CD4-positive, alpha-beta T cell (primary cell): ENCODE results near the gene TTL. TPM values are rescaled to one million over a fixed set of nuclear protein-coding genes. Genes with fewer than 3 reads are reported as not detected.

ENCODE experiments used
- ATAC-seq: fragments of 200-7000 bp; cut with Tn5 transposase; one replicate; pipeline ENCODE4 v1.10.0; 2022; ENCODE audit warnings: mild to moderate bottlenecking; ENCODE audit not compliant: poor library complexity
- CTCF ChIA-PET: fragments of 350-600 bp; sonication (Branson Sonifier 250); formaldehyde crosslinking; loops from one replicate; lab custom pipeline; 2021; ENCODE audit warnings: antibody characterized with exemption, inconsistent platforms; lab: Charles Lee
- POLR2A ChIA-PET: fragments of 350-600 bp; sonication (Branson Sonifier 250); formaldehyde crosslinking; loops from one replicate; lab custom pipeline; 2021; ENCODE audit warnings: antibody characterized with exemption, inconsistent platforms; lab: Charles Lee
- DNase-seq, 14 experiments: peaks; one replicate each; pipeline ENCODE4 v3.0.0-alpha.2; 2013 to 2020; ENCODE audit warnings: mixed read lengths in 2 of 14
- H3K27ac ChIP-seq, 2 donors: one replicate each; pipeline versions ENCODE4 v1.5.1 to v1.7.0; 2013; ENCODE audit warnings: low read length in 2 of 2, low read depth in 1 of 2, mild to moderate bottlenecking in 1 of 2
- H3K27me3 ChIP-seq, 2 experiments: 1 replicate in 1 of 2; 2 replicates in 1 of 2; pipeline versions ENCODE4 v1.6.1 to v1.7.0; 2013; ENCODE audit warnings: low read length in 2 of 2, control low read depth in 1 of 2, mild to moderate bottlenecking in 1 of 2, moderate library complexity in 1 of 2; ENCODE audit not compliant: insufficient read depth in 2 of 2, control insufficient read depth in 1 of 2
- H3K36me3 ChIP-seq: one replicate; pipeline ENCODE4 v1.6.1; 2013; ENCODE audit warnings: low read length, control low read depth; ENCODE audit not compliant: insufficient read depth
- H3K4me1 ChIP-seq: one replicate; pipeline ENCODE4 v1.6.1; 2013; ENCODE audit warnings: low read length, control low read depth; ENCODE audit not compliant: insufficient read depth
- H3K4me3 ChIP-seq: one replicate; pipeline ENCODE4 v1.5.1; 2013; ENCODE audit warnings: mild to moderate bottlenecking, low read length, moderate library complexity
- H3K9me3 ChIP-seq, 2 experiments: 1 replicate in 1 of 2; 2 replicates in 1 of 2; pipeline versions ENCODE4 v1.6.1 to v1.7.0; 2013; ENCODE audit warnings: low read length in 2 of 2, mild to moderate bottlenecking in 2 of 2, control low read depth in 1 of 2, moderate library complexity in 1 of 2; ENCODE audit not compliant: control insufficient read depth in 1 of 2, insufficient read depth in 1 of 2
- H3K27ac Mint-ChIP-seq: one replicate; pipeline ENCODE4 v1.8.0; 2020; ENCODE audit warnings: mixed read lengths
- H3K27me3 Mint-ChIP-seq: one replicate; pipeline ENCODE4 v1.8.0; 2021; ENCODE audit warnings: mixed read lengths
- H3K36me3 Mint-ChIP-seq: one replicate; pipeline ENCODE4 v1.8.0; 2021; ENCODE audit warnings: low read depth, mixed read lengths
- H3K4me1 Mint-ChIP-seq: one replicate; pipeline ENCODE4 v1.8.0; 2021; ENCODE audit warnings: low read depth, mixed read lengths
- H3K4me3 Mint-ChIP-seq: one replicate; pipeline ENCODE4 v1.8.0; 2020; ENCODE audit warnings: mild to moderate bottlenecking, mixed read lengths
- H3K9me3 Mint-ChIP-seq: one replicate; pipeline ENCODE4 v1.8.0; 2020; ENCODE audit warnings: mixed read lengths
- CTCF ChIP-seq: fragments of 200-600 bp; IDR thresholded peaks from one replicate; pipeline ENCODE4 v1.8.0; 2022; ENCODE audit warnings: antibody characterized with exemption, mild to moderate bottlenecking
- intact Hi-C, 2 experiments: fragments of 100-400 bp; cut with DNase I in 1 of 2; cut with micrococcal nuclease in 1 of 2; formaldehyde crosslinking; loops; one replicate each; pipeline versions ENCODE4 v1.15.1 to v1.9.0; 2023 to 2025; cut with DNase I, micrococcal nuclease
- total RNA-seq, 174 experiments: library from RNA in 2 of 174; stranded (reverse) in 2 of 174; gene quantifications; one replicate each; pipeline ENCODE4 v1.2.3 and lab custom pipeline; 2021 to 2026

Gene TTL
- total RNA-seq, 2 experiments from 2014 or later, result 9.9 to 10.8 TPM

DNA sequence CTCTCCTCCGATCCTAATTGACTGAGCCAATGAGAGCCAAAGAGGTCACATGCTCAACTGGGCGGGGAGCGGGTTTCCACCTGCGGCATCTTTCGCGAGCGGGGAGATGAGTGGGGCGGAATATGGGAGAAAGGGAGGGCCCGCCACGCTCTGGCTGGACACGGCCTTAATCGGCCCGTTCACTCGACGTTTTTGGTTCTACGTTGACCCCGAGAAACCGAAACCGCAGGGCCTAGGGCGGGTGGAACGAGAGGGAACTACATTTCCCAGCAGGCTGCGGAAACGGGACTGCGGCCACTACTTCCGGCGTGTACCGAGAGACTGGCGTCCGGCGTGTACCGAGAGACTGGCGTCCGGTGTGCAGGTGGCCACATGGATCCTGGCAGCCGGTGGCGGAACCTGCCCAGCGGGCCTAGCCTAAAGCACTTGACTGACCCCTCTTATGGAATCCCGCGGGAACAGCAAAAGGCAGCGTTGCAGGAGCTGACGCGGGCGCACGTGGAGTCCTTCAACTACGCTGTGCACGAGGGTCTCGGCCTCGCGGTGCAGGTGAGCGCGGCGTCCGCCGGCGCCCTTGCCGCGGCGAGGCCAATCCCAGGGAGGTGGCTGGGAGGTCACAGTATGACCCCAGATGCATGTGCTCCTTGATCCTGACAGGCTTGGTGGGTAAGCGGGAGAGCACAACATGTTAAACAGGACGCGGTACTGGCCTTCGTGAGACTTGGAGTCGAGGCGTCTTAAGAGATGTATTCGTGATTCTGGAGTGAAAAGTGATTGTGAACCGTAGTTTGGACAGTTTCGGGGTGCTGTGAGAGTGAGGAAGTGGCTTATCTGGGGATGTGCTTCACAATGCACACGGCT, 60.4 kb downstream of the TTL start, which contains the start of gene POLR1B:
Gene POLR1B (plus strand): TSS at position 343 of the 861 bp plus-strand sequence. CDS start 30 bp downstream, at position 373.
- peak within 1 kb of the TSS; percentile 94 for H3K4me3 ChIP-seq
- H3K4me1 Mint-ChIP-seq, result peaks cover 23% of the 10 kb centered on the region
- intact Hi-C loops, result loop anchor here (2.0 to 5.0 kb wide), 3 partner anchors 42 to 105 kb away; partner anchors contain the start of genes CHCHD5 (in 1 of the 2) and SLC20A1 (in 1 of the 2)
- no peaks in the 10 kb centered on the region for H3K27me3 ChIP-seq
- TF ChIP-seq CTCF, result no peak
- H3K27me3 Mint-ChIP-seq, result no peaks in the 10 kb centered on the region
- peaks cover 16% of the 10 kb centered on the region for H3K36me3 ChIP-seq
- peak in 13 of 14 experiments; percentile 54 to 85 (median 62) for DNase-seq
- peaks cover 17% of the 10 kb centered on the region for H3K36me3 Mint-ChIP-seq
- H3K4me3 Mint-ChIP-seq, result no peak within 1 kb of the TSS
- no peak within 1 kb of the TSS for H3K27ac Mint-ChIP-seq
- H3K9me3 ChIP-seq, result no peaks in the 10 kb centered on the region
- H3K27ac ChIP-seq, result peak within 1 kb of the TSS; percentile 81 to 93
- ATAC-seq, result peak; percentile 81
- no peaks in the 10 kb centered on the region for H3K9me3 Mint-ChIP-seq
- POLR2A ChIA-PET, result interaction anchor here (0.9 to 1.9 kb wide), 6 partner anchors 41 to 360 kb away, joined by 3 to 5 read pairs (median 4); partner anchors contain the start of gene CHCHD5
- CTCF ChIA-PET, result interaction anchor here (1.4 to 2.0 kb wide), 2 partner anchors 41 to 61 kb away, joined by 6 to 7 read pairs; partner anchors contain the start of gene CHCHD5
- H3K4me1 ChIP-seq, result peaks cover 24% of the 10 kb centered on the region

- Histone ChIP-seq H3K4me3 (peak overlapping the region; percentile 94), H3K36me3 (peaks cover 23% of the 10 kb centered on the region), H3K27ac (peak overlapping the region in 1 of 2 donors; percentile 93), H3K27me3 (no peaks in the 10 kb centered on the region), H3K9me3 (no peaks in the 10 kb centered on the region), H3K4me1 (peaks cover 24% of the 10 kb centered on the region)
- TF ChIP-seq CTCF, result no peak
- ChIA-PET CTCF (interaction anchor here (1.4 to 2.0 kb wide), 2 partner anchors 41 to 62 kb away, joined by 6 to 7 read pairs; partner anchors contain the start of gene CHCHD5), POLR2A (interaction anchor here (0.9 to 1.9 kb wide), 5 partner anchors 33 to 361 kb away, joined by 3 to 5 read pairs (median 4); partner anchors contain the start of gene CHCHD5)
- H3K27ac Mint-ChIP-seq, result no peak overlapping the region
- DNase-seq, result peak in 3 of 14 experiments; percentile 0 to 16 (median 5)
- H3K36me3 Mint-ChIP-seq, result peaks cover 25% of the 10 kb centered on the region
- no peak overlapping the region for H3K4me3 Mint-ChIP-seq
- intact Hi-C loops, result loop anchor here (1.0 to 5.0 kb wide), 4 partner anchors 40 to 104 kb away; partner anchors contain the start of genes CHCHD5 (in 1 of the 2) and SLC20A1 (in 1 of the 2)
- no peaks in the 10 kb centered on the region for H3K9me3 Mint-ChIP-seq
- H3K27me3 Mint-ChIP-seq, result no peaks in the 10 kb centered on the region
- peak; percentile 6 for ATAC-seq
- peaks cover 23% of the 10 kb centered on the region for H3K4me1 Mint-ChIP-seq
Measured at GRCh38 chr2:112542984-112543661, 61.2 kb downstream of the TTL start.

GRCh38 chr2:112547333-112547732, 65.4 kb downstream of the TTL start:
- no peak overlapping the region for H3K27ac ChIP-seq
- CTCF ChIA-PET, result no interaction called here
- H3K4me3 Mint-ChIP-seq, result no peak overlapping the region
- H3K36me3 Mint-ChIP-seq, result peaks cover 58% of the 10 kb centered on the region
- no peaks in the 10 kb centered on the region for H3K27me3 Mint-ChIP-seq
- intact Hi-C loops, result no loop called here
- H3K4me1 Mint-ChIP-seq, result peaks cover 9% of the 10 kb centered on the region
- DNase-seq, result no peak
- peaks cover 17% of the 10 kb centered on the region for H3K4me1 ChIP-seq
- POLR2A ChIA-PET, result no interaction called here
- H3K9me3 Mint-ChIP-seq, result no peaks in the 10 kb centered on the region
- no peak for TF ChIP-seq CTCF
- H3K27me3 ChIP-seq, result no peaks in the 10 kb centered on the region
- H3K9me3 ChIP-seq, result no peaks in the 10 kb centered on the region
- peaks cover 63% of the 10 kb centered on the region for H3K36me3 ChIP-seq
- no peak overlapping the region for H3K4me3 ChIP-seq
- H3K27ac Mint-ChIP-seq, result no peak overlapping the region
- ATAC-seq, result no peak
